HepG2 (cell line): ENCODE data around the gene DSCAML1.

Experiments
- NCOA2 ChIP-seq: sonication (generic); formaldehyde crosslinking; IDR thresholded peaks from 2 replicates; pipeline ENCODE4 v1.8.0; 2022; ENCODE audit warnings: inconsistent platforms
- ZNF562 ChIP-seq: sonication (generic); formaldehyde crosslinking; IDR thresholded peaks from 2 replicates; pipeline ENCODE4 v1.8.0; 2022; ENCODE audit warnings: missing genetic modification reagents, borderline replicate concordance
- TF ChIP-seq, protein P1 (sequence below): sonication (generic); formaldehyde crosslinking; conservative IDR thresholded peaks from 2 replicates; pipeline ENCODE4 v1.4.0; 2020; ENCODE audit warnings: missing genetic modification reagents

DNA sequence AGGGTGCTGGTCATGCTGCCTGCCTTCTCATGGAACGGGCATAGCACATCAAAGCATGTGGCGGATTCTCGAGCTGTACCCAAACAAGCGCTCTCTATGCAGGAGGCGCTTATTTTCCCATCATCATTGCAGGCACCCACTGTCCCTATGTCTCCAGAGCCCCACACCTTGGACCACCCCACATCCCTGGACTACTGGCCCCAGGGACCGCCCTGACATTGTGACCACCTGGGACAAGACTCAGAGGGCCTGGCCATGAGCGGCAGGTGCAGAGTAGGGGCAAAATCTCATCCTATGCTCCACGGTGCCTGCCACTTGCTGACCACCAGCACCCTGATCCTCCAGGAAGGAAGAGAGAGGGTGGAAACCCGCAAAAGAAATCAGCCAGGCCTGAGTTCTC is 170.4 kb downstream of the DSCAML1 start:
- TF ChIP-seq ZNF562 (CRISPR knock-in tag), result no peak
- TF ChIP-seq, protein P1, sequence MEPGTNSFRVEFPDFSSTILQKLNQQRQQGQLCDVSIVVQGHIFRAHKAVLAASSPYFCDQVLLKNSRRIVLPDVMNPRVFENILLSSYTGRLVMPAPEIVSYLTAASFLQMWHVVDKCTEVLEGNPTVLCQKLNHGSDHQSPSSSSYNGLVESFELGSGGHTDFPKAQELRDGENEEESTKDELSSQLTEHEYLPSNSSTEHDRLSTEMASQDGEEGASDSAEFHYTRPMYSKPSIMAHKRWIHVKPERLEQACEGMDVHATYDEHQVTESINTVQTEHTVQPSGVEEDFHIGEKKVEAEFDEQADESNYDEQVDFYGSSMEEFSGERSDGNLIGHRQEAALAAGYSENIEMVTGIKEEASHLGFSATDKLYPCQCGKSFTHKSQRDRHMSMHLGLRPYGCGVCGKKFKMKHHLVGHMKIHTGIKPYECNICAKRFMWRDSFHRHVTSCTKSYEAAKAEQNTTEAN (CRISPR knock-in tag), result no peak
- no peak for TF ChIP-seq NCOA2 (CRISPR knock-in tag)
